ENCODE measurements around the gene STING1. TPM values are rescaled to one million over a fixed set of nuclear protein-coding genes. Genes with fewer than 3 reads are reported as not detected.

Gene STING1
- total RNA-seq, 1 experiment from 2014 or later: 22.8 TPM

DNA sequence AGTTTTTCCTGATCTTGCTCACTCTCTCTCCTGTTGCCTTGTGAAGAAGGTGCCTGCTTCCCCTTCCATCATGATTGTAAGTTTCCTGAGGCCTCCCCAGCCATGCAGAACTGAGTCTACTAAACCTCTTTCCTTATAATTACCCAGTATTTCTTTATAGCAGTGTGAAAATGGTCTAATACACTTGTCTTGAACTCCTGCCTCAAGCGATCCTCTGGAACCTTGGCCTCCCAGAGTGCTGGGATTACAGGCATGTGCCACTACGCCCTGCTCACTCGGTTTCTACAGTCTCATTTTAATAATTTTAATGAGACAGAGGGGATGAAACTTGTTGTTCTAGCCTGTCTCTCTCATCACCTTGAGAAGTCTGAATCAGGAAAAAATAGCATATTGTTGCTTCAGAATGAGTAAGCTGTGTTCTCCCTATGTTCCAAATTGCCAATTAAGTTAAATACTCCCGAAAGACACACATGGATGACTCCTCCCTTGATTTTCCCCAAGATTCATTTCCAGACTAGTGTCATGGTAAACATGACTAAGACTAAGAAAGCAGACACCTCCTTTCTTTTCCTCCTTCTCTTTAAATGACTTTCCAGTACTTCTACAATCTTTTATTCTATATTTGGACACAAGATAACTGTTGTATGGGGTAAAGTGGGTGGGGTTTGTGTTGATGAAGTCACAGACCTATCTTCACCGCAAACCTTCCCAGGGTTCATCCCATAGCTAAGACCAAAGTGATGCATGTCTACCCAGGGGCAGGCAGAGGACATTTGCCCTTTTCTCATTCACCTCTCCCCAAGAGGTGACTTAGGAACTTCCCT lies 35.4 kb downstream of the STING1 start:
- in situ Hi-C loops (cut with HindIII; ENCODE audit: low pct_unique_long_range_greater_than_20kb, low sequenced_read_pairs) (no loop called here), intact Hi-C loops (cut with micrococcal nuclease; ENCODE audit: unreplicated experiment) (no loop called here)
- no peaks in the 10 kb centered on the region; the same call in 1 of the 2 replicates for H3K27me3 ChIP-seq (ENCODE audit: control insufficient read depth, insufficient read depth, low read length)
- ChIA-PET POLR2A (interaction anchor here (0.6 to 1.0 kb wide), 2 partner anchors 22 to 32 kb away, joined by 3 to 5 read pairs; no protein-coding TSS in a partner anchor), CTCF (no interaction called here)
- DNase-seq (ENCODE audit: low read depth, low spot score) (no peak), ATAC-seq (no peak)
- no peaks in the 10 kb centered on the region for H3K36me3 ChIP-seq (ENCODE audit: control insufficient read depth, insufficient read depth, low read length)
- no peaks in the 10 kb centered on the region for H3K9me3 ChIP-seq (ENCODE audit: control insufficient read depth, insufficient read depth, low read depth, low read length)
- H3K4me1 ChIP-seq (ENCODE audit: control insufficient read depth, insufficient read depth, low read length): no peaks in the 10 kb centered on the region
- H3K4me3 ChIP-seq (ENCODE audit: low read depth in 2 of 2, low read length in 2 of 2): no peak overlapping the region
- no peak overlapping the region for H3K27ac ChIP-seq (ENCODE audit: low read length)
- BruUV-seq (replicated peaks): no TSS peak
- TF ChIP-seq TCF7L2 (IDR thresholded peaks at IDR 0.05; ENCODE audit: low read depth, low read length) (no peak), POLR2AphosphoS5 (IDR thresholded peaks at IDR 0.05; ENCODE audit: low read depth, low read length) (no peak), SIN3A (IDR thresholded peaks at IDR 0.05; ENCODE audit: borderline replicate concordance, insufficient read depth, low read depth, low read length) (no peak)
- TF ChIP-seq, protein P1, sequence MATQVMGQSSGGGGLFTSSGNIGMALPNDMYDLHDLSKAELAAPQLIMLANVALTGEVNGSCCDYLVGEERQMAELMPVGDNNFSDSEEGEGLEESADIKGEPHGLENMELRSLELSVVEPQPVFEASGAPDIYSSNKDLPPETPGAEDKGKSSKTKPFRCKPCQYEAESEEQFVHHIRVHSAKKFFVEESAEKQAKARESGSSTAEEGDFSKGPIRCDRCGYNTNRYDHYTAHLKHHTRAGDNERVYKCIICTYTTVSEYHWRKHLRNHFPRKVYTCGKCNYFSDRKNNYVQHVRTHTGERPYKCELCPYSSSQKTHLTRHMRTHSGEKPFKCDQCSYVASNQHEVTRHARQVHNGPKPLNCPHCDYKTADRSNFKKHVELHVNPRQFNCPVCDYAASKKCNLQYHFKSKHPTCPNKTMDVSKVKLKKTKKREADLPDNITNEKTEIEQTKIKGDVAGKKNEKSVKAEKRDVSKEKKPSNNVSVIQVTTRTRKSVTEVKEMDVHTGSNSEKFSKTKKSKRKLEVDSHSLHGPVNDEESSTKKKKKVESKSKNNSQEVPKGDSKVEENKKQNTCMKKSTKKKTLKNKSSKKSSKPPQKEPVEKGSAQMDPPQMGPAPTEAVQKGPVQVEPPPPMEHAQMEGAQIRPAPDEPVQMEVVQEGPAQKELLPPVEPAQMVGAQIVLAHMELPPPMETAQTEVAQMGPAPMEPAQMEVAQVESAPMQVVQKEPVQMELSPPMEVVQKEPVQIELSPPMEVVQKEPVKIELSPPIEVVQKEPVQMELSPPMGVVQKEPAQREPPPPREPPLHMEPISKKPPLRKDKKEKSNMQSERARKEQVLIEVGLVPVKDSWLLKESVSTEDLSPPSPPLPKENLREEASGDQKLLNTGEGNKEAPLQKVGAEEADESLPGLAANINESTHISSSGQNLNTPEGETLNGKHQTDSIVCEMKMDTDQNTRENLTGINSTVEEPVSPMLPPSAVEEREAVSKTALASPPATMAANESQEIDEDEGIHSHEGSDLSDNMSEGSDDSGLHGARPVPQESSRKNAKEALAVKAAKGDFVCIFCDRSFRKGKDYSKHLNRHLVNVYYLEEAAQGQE (IDR thresholded peaks at IDR 0.05; ENCODE audit: insufficient read depth in 1 of 2, low read depth in 2 of 2, low read length in 1 of 2): no peak
- TF ChIP-seq, protein P2, sequence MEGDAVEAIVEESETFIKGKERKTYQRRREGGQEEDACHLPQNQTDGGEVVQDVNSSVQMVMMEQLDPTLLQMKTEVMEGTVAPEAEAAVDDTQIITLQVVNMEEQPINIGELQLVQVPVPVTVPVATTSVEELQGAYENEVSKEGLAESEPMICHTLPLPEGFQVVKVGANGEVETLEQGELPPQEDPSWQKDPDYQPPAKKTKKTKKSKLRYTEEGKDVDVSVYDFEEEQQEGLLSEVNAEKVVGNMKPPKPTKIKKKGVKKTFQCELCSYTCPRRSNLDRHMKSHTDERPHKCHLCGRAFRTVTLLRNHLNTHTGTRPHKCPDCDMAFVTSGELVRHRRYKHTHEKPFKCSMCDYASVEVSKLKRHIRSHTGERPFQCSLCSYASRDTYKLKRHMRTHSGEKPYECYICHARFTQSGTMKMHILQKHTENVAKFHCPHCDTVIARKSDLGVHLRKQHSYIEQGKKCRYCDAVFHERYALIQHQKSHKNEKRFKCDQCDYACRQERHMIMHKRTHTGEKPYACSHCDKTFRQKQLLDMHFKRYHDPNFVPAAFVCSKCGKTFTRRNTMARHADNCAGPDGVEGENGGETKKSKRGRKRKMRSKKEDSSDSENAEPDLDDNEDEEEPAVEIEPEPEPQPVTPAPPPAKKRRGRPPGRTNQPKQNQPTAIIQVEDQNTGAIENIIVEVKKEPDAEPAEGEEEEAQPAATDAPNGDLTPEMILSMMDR (IDR thresholded peaks at IDR 0.05): no peak

DNA sequence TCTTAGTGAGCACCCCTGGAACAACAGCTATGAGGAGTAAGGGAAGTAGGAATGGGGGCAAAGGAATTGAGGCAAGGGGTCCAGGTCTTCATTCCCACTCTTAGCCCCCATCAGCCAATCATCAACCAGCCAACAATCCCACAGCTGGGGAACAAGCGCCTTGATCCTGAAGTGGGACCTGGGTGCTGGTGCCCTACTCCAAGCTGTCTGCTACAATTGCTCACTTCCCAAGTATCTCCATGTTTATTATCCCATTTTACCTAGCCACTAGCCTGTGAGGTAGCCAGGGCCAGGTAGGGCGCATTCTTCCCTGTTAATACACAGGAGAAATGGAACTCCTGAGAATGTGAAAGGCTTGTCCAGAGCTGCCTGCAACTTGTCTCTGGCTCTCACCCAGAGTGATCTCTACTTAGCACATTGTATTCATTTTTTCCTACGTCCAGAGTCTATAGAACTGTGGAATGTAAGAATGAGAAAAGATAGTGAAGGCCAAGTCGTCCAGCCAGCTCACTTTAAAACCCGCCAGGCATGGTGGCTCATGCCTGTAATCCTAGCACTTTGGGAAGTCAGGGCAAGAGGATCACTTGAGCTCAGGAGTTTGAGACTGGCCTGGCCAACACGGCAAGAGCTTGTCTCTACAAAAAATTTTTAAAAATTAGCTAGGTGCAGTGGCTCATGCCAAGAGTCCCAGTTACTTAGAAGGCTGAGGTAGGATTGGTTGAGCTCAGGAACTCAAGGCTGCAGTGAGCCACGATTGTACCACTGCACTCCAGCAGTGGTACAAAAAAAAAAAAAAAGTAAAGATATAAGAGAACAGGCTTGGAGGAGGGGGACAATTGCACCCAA lies 37.0 kb downstream of the STING1 start:
- Histone ChIP-seq H3K27me3 (ENCODE audit: control insufficient read depth, insufficient read depth, low read length) (no peaks in the 10 kb centered on the region; the same call in 1 of the 2 replicates), H3K4me1 (ENCODE audit: control insufficient read depth, insufficient read depth, low read length) (no peaks in the 10 kb centered on the region), H3K36me3 (ENCODE audit: control insufficient read depth, insufficient read depth, low read length) (no peaks in the 10 kb centered on the region), H3K27ac (ENCODE audit: low read length) (no peak overlapping the region), H3K4me3 (ENCODE audit: low read depth in 2 of 2, low read length in 2 of 2) (no peak overlapping the region), H3K9me3 (ENCODE audit: control insufficient read depth, insufficient read depth, low read depth, low read length) (no peaks in the 10 kb centered on the region)
- DNase-seq (ENCODE audit: low read depth, low spot score) (no peak), ATAC-seq (0 out of 2 replicates have a peak, but pooled peaks have one; percentile 43)
- CTCF ChIA-PET: no interaction called here
- POLR2A ChIA-PET: interaction anchor here (0.7 kb wide), 1 partner anchor 23 kb away, joined by 3 read pairs; no protein-coding TSS in a partner anchor
- no peak for TF ChIP-seq SIN3A (IDR thresholded peaks at IDR 0.05; ENCODE audit: borderline replicate concordance, insufficient read depth, low read depth, low read length)
- TF ChIP-seq, protein P1 (IDR thresholded peaks at IDR 0.05; ENCODE audit: insufficient read depth in 1 of 2, low read depth in 2 of 2, low read length in 1 of 2): no peak
- TF ChIP-seq, protein P2 (IDR thresholded peaks at IDR 0.05): no peak
- no peak for TF ChIP-seq POLR2AphosphoS5 (IDR thresholded peaks at IDR 0.05; ENCODE audit: low read depth, low read length)
- TF ChIP-seq TCF7L2 (IDR thresholded peaks at IDR 0.05; ENCODE audit: low read depth, low read length): no peak
- in situ Hi-C loops (cut with HindIII; ENCODE audit: low pct_unique_long_range_greater_than_20kb, low sequenced_read_pairs) (no loop called here), intact Hi-C loops (cut with micrococcal nuclease; ENCODE audit: unreplicated experiment) (no loop called here)
- BruUV-seq (replicated peaks): no TSS peak
